IPS DF 19.7 (cell line): ENCODE measurements around the gene GET3.
"Not testable (repeated sequence)": the region's sequence is repeated elsewhere in the genome, so short reads cannot be mapped to it uniquely, and the experiment has no call there.

Experiments used
- DNase-seq: peaks from one replicate; pipeline ENCODE4 v3.0.0-alpha.2; 2013; ENCODE audit warnings: low read depth, low spot score

GET3 gene

GRCh38 chr19:12792051-12792852, 55.0 kb downstream of the GET3 start:
- DNase-seq, result no peak

DNA sequence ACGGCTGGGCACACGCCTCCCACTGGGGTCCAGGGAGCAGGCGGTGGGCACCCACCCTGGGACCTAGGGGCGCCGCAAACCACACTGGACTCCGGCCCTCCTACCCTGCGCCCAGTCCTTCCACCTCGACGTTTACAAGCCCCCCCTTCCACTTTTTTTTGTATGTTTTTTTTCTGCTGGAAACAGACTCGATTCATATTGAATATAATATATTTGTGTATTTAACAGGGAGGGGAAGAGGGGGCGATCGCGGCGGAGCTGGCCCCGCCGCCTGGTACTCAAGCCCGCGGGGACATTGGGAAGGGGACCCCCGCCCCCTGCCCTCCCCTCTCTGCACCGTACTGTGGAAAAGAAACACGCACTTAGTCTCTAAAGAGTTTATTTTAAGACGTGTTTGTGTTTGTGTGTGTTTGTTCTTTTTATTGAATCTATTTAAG, 55.6 kb downstream of the GET3 start:
- DNase-seq, result no peak

DNA sequence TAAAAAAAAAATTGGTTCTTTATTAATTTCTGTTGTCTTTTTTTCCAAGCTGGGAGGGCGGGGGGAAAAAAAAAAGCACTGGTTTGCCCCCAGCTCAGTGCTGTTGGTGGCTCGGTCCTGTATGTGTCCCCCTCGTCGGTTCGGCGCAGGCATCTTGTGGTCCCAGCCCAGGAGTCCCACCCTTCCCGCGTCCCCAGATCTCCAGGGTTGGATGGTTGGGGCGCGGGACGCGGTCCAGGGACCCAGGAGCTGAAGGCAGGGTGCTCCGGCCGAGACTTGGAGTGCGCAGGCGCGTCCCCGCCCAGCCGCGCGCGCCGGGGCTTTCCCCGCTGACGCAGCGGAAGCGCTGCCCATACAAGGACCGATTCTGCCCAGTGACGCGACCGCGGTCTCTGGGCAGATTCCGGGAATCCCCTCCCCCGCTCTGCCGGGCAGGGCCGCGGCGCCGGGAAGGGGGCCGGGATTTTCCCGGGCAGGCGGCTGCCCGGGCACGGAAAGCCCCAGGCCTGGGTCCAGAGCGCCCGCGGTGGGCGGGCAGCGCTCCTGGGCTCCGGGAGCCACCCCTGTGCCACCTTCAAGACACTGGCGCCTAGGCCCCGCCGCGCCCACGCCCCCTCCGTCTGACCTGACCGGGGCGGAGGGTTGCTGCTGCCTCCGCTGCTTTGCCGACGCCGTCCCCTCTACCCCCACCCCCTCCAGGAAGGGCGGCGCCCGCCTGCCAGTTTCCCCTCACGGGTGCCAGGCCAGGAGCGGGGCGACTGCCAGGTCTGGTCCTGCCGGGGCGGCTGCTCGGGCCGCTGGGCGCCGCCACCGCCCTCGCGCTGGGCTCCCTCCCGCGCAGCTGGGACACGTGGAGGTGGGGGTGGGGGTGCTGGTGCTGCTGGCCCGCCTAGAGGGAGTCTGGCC, 56.2 kb downstream of the GET3 start:
- no peak for DNase-seq

DNA sequence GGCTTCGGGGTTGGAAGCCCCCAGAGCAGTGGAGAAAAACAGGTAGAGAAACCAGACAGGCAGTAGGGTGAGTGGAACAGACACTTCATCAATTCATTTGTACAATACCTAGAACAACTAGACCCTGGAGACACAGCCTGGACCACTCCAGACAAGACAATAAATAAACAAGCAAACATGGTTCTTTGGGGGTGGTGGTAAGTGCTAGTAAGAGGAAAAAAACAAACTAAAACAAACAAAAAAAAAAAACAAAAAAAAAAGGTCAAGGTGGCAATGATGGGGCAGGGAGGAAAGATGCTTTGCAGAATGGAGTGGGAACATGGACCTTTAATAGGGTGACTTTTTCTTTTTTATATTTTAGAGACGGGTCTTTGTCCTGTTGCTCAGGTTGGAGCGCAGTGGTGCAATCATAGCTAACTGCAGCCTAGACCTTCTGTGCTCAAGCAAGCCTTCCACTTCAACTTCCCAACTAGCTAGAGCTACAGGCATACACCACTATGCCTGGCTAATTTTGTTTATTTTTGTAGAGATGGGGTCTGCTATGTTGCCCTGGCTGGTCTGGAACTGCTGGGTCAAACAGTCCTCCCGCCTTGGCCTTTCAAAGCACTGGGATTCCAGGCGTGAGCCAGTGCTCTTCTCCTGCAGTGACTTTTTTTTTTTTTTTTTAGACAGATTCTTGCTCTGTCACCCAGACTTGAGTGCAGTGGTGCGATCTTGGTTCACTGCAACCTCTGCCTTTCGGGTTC, 57.1 kb downstream of the GET3 start:
- no peak for DNase-seq

- DNase-seq, result no peak
Observed at GRCh38 chr19:12794971-12795381, 57.7 kb downstream of the GET3 start.

DNA sequence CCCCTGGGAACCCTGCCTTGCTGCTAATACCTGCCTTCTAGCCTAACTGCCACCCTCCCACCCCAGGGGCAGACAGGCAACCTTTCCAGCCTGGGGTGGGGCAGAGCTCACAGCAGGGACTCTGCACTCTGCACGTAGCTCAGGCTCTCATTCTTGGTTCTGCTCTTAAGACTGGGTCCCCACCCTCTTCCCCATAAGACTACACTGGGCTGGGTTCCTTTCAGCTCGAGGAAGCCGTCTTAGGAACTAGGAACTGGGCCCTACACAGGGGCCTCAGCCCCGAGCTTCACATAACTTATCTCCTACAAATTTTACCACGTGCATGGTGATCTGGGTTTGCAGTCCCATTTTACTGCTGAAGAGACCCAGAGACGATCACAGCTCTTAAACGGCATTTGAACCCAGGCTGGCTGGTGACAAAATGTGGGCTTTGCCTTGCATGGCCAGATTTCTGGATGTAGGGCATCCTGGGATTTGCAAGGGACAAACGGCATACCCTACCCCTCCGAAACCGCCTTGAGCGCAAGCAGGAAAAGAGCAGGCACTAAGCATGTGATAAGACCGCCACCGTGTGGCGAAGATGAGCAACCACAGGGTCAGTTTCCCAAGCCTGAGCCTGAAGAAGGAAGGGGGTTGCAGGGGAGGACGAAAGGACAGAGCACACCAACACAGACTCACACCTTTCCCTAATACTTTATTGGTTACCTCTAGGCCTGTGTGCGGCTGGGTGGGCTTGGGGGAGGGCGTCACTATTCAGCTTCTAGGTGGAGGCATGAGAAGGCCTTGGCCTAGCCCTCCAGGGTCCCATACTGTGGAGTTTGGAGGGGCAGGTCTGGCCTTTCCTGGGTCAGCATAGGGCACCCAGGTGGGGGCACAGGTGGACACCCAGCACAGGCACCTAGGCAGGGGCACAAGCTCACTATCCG, 59.1 kb downstream of the GET3 start:
- no peak for DNase-seq

GRCh38 chr19:12797141-12797587, 59.9 kb downstream of the GET3 start:
- no peak for DNase-seq

- not testable (repeated sequence) for DNase-seq
Observed at GRCh38 chr19:12797607-12798006, 60.3 kb downstream of the GET3 start.
